ENCODE results near the gene ZNF831.

Gene ZNF831

DNA sequence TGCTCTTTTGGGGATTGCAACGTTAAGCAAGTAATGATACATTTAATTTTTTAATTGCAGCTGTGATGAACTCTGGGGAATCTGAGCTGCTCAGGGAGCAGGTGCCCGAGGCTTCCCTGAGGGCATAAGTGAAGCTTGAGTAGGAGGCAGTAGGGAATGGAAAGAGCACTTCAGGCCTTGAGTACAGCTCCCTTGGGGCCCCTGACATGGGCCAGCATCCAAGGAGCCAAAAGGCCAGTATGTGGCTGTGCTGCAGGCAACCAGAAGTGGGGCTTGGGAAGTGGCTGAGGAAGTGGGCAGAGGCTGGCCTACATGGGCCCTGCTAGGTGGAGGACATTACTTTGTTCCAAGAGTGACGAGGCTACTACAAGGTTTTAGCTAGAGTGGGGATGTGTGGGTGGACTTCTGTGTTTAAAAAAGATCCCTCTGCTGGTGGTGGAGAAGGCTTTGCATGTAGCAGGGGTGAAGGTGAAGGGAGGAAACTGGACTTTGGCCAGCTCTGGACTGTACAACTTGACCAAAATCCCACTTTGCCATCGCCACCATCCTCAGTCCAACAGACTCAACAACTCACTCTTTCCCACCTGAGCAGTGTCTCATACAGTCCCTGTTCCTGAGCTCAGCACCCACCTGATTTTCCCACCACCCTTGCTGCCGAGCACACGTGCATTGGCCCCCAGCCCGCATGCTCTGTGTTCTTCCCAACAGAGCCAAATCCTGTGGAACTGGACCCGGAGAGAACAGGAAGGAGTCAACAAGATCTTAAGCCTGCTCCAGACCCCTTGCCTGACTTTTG lies 10.9 kb upstream of the ZNF831 start:
- H3K79me2 ChIP-seq (ENCODE audit: insufficient read depth, low read length): no peaks in the 10 kb centered on the region
- ATAC-seq (ENCODE audit: insufficient read depth, low read depth): no peak
- H3K36me3 ChIP-seq (ENCODE audit: insufficient read depth, low read length): no peaks in the 10 kb centered on the region
- H4K20me1 ChIP-seq (ENCODE audit: insufficient read depth, low read length): peaks cover 5% of the 10 kb centered on the region; the same call in 1 of the 2 replicates
- H3K27ac ChIP-seq (ENCODE audit: low read length): no peak overlapping the region
- no peaks in the 10 kb centered on the region for H3K9me3 ChIP-seq (ENCODE audit: insufficient read depth, low read length, severe bottlenecking)
- peaks cover 21% of the 10 kb centered on the region for H3K27me3 ChIP-seq (ENCODE audit: insufficient read depth, low read length, poor library complexity)
- no peak overlapping the region for H3K9ac ChIP-seq (ENCODE audit: low read depth, low read length)
- TF ChIP-seq CTCF (IDR thresholded peaks at IDR 0.05; ENCODE audit: borderline replicate concordance, extremely low read depth, low read length, poor library complexity, severe bottlenecking) (no peak), EZH2 (IDR thresholded peaks at IDR 0.05; ENCODE audit: borderline replicate concordance, low read depth, low read length, severe bottlenecking) (no peak)
- H2AFZ ChIP-seq (ENCODE audit: low read depth, low read length): no peak overlapping the region
- no peak for DNase-seq
- no peak overlapping the region for H3K4me2 ChIP-seq (ENCODE audit: insufficient read depth, low read length)
- no peaks in the 10 kb centered on the region for H3K4me1 ChIP-seq (ENCODE audit: insufficient read depth, low read length)
- H3K4me3 ChIP-seq (ENCODE audit: low read depth in 1 of 2, low read length in 2 of 2): no peak overlapping the region

GRCh38 chr20:59153355-59153681 lies 10.3 kb upstream of the ZNF831 start:
- Histone ChIP-seq H3K27ac (ENCODE audit: low read length) (no peak overlapping the region), H2AFZ (ENCODE audit: low read depth, low read length) (no peak overlapping the region), H4K20me1 (ENCODE audit: insufficient read depth, low read length) (peaks cover 5% of the 10 kb centered on the region; the same call in 1 of the 2 replicates), H3K79me2 (ENCODE audit: insufficient read depth, low read length) (no peaks in the 10 kb centered on the region), H3K4me2 (ENCODE audit: insufficient read depth, low read length) (no peak overlapping the region), H3K9ac (ENCODE audit: low read depth, low read length) (no peak overlapping the region), H3K27me3 (ENCODE audit: insufficient read depth, low read length, poor library complexity) (peaks cover 24% of the 10 kb centered on the region), H3K9me3 (ENCODE audit: insufficient read depth, low read length, severe bottlenecking) (no peaks in the 10 kb centered on the region), H3K36me3 (ENCODE audit: insufficient read depth, low read length) (no peaks in the 10 kb centered on the region), H3K4me1 (ENCODE audit: insufficient read depth, low read length) (no peaks in the 10 kb centered on the region), H3K4me3 (ENCODE audit: low read depth in 1 of 2, low read length in 2 of 2) (no peak overlapping the region)
- TF ChIP-seq EZH2 (IDR thresholded peaks at IDR 0.05; ENCODE audit: borderline replicate concordance, low read depth, low read length, severe bottlenecking): no peak
- TF ChIP-seq CTCF (IDR thresholded peaks at IDR 0.05; ENCODE audit: borderline replicate concordance, extremely low read depth, low read length, poor library complexity, severe bottlenecking): no peak
- ATAC-seq (ENCODE audit: insufficient read depth, low read depth): no peak
- no peak for DNase-seq

GRCh38 chr20:59153832-59154231 lies 9.8 kb upstream of the ZNF831 start:
- no peaks in the 10 kb centered on the region for H3K9me3 ChIP-seq (ENCODE audit: insufficient read depth, low read length, severe bottlenecking)
- no peak for ATAC-seq (ENCODE audit: insufficient read depth, low read depth)
- no peak overlapping the region for H3K9ac ChIP-seq (ENCODE audit: low read depth, low read length)
- H2AFZ ChIP-seq (ENCODE audit: low read depth, low read length): no peak overlapping the region
- no peaks in the 10 kb centered on the region for H3K4me1 ChIP-seq (ENCODE audit: insufficient read depth, low read length)
- no peak overlapping the region for H3K4me3 ChIP-seq (ENCODE audit: low read depth in 1 of 2, low read length in 2 of 2)
- H3K27me3 ChIP-seq (ENCODE audit: insufficient read depth, low read length, poor library complexity): peaks cover 26% of the 10 kb centered on the region
- no peaks in the 10 kb centered on the region for H3K36me3 ChIP-seq (ENCODE audit: insufficient read depth, low read length)
- no peak overlapping the region for H3K4me2 ChIP-seq (ENCODE audit: insufficient read depth, low read length)
- H3K79me2 ChIP-seq (ENCODE audit: insufficient read depth, low read length): no peaks in the 10 kb centered on the region
- TF ChIP-seq CTCF (IDR thresholded peaks at IDR 0.05; ENCODE audit: borderline replicate concordance, extremely low read depth, low read length, poor library complexity, severe bottlenecking): no peak
- peaks cover 5% of the 10 kb centered on the region; the same call in 1 of the 2 replicates for H4K20me1 ChIP-seq (ENCODE audit: insufficient read depth, low read length)
- no peak for DNase-seq
- H3K27ac ChIP-seq (ENCODE audit: low read length): no peak overlapping the region
